Measurements from ENCODE around the gene SLC47A2. TPM values are rescaled to one million over a fixed set of nuclear protein-coding genes. Genes with fewer than 3 reads are reported as not detected.
"Not testable (repeated sequence)": the region's sequence is repeated elsewhere in the genome, so short reads cannot be mapped to it uniquely, and the experiment has no call there.

The SLC47A2 gene
- total RNA-seq, 2 donors from 2014 or later, result not detected

DNA sequence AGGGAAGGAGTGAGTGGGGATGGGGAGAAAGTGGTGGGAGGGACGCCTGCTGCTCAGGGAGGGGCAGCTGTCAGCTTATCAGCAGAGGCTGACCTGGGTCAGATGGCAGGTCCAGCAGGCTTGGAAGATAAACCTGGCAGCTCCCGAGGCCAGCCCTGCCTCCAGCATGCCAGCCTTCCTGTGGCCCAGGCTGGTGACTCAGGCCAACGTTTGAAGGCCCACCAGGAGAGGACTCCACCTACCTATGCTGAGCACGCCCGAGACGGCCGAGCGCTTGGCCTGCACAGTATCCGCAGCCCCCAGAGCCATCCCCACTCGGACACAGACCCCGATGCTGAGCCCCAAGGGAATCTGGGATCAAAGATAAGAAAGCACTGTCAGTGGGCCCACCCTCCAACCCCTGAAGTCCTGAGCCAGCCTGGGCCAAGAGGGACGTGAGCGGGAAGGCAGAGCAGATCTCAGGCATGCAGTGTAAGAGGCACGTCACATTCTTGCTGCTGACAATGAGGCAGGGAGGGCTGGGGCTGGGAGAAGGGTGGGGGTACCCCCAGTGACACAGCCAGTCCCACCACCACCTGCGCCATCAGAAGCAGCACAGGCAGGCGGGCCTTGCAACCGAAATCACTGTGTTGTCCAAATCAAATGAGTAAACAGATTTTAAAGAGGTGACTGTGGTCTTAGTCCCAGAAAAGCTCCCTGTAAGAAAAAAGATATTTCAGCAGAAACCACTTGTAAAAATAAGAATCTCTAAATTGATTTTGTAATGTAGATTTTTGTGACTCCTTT is 12.4 kb downstream of the SLC47A2 start:
- DNase-seq (no peak), ATAC-seq (no peak)
- Mint-ChIP-seq H3K36me3 (ENCODE audit: low read depth) (no peaks in the 10 kb centered on the region), H3K4me1 (no peaks in the 10 kb centered on the region), H3K4me3 (no peak overlapping the region), H3K27ac (no peak overlapping the region), H3K27me3 (no peaks in the 10 kb centered on the region)
- H3K9me3 ChIP-seq (ENCODE audit: control insufficient read depth, low read length, poor library complexity, severe bottlenecking), result no peaks in the 10 kb centered on the region

DNA sequence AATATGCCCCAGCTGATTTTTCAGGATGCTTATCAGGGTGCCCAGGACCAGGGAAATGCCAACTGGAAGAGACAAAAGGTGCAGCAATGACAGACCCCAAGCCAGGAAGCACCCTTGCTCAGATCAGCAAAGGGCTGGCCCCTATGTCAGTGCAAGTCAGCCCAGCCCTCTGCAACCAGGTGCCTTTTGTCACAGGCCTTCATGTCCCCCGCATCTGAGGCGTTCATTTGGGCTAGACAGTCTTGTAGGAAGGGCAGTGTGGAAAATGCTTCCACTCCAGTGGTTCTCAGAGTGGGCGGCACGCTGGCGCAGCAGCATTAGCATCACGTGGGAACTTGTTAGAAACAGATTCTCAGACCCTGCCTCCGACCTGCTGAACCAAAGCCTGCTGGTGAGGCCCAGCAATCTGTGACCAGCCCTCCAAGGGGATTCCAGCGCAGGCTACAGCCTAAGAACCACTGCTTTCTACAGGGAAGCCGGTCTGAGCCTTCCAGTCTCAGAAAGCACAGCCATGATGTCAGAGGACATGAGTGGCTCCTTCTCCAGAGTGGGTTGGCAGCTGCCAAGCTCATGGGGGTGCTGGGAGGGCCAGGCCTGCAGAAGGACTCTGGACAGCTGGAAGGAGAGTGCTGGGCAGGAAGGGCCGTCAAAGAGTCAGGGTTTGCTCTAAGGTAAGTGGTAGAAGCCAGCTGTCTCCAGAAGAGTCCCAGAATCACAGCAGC is 13.1 kb downstream of the SLC47A2 start:
- no peak for ATAC-seq
- DNase-seq, result no peak
- no peak overlapping the region for H3K4me3 Mint-ChIP-seq
- H3K27me3 Mint-ChIP-seq, result no peaks in the 10 kb centered on the region
- no peaks in the 10 kb centered on the region for H3K9me3 ChIP-seq (ENCODE audit: control insufficient read depth, low read length, poor library complexity, severe bottlenecking)
- no peaks in the 10 kb centered on the region for H3K36me3 Mint-ChIP-seq (ENCODE audit: low read depth)
- H3K4me1 Mint-ChIP-seq, result no peaks in the 10 kb centered on the region
- no peak overlapping the region for H3K27ac Mint-ChIP-seq

DNA sequence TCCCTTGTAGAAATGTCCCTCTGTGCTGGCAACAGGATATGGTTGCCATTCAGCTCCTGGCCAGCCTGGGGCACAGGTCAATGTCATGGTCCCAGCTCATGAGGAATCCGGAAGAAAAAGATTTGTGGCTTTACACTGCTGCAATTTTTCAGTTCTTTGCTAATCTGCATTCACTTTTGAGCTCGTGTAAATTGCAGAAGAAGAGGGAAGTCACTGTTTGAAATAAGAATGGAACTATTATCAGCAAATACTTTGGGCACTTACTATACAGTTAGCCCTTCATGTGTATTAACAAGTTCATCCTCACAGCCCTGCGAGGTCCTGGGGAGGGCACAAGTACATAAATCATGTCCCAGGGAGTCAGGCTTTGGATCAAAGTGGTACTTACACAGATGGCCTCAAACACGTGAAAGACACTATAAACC is 14.2 kb downstream of the SLC47A2 start:
- H3K27me3 Mint-ChIP-seq, result no peaks in the 10 kb centered on the region
- H3K9me3 ChIP-seq (ENCODE audit: control insufficient read depth, low read length, poor library complexity, severe bottlenecking), result no peaks in the 10 kb centered on the region
- ATAC-seq (no peak), DNase-seq (no peak)
- H3K4me1 Mint-ChIP-seq, result no peaks in the 10 kb centered on the region
- H3K27ac Mint-ChIP-seq, result peak overlapping the region; percentile 29
- no peak overlapping the region for H3K4me3 Mint-ChIP-seq
- no peaks in the 10 kb centered on the region for H3K36me3 Mint-ChIP-seq (ENCODE audit: low read depth)

DNA sequence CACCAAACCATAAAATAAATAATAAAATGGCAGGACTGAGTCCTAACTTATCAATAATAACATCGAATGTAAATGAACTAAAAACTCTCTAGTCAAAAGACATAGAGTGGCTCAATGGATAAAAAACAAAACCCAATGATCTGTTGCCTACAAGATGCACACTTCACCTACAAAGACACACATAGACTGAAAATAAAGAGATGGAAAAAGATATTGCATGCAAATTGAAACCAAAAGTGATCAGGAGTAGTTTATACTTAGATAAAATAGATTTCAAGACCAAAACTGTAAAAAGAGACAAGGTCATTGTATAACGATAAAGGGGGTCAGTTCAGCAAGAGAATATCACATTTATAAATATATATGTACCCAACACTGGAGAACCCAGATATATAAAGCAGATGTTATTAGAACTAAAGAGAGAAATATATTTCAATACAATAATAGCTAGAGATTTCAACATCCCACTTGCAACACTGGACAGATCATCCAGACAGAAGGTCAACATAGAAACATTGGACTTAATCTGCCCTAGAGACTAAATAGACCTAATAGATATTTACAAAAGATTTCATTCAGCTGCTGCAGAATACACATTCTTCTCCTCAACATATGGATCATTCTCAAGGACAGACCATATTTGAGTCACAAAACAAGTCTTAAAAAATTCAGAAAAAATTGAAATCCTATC is 29.8 kb downstream of the SLC47A2 start:
- Mint-ChIP-seq H3K36me3 (ENCODE audit: low read depth) (no peaks in the 10 kb centered on the region), H3K27me3 (peaks cover 4% of the 10 kb centered on the region), H3K4me1 (no peaks in the 10 kb centered on the region), H3K27ac (no peak overlapping the region), H3K4me3 (no peak overlapping the region)
- ATAC-seq (no peak), DNase-seq (no peak)
- H3K9me3 ChIP-seq (ENCODE audit: control insufficient read depth, low read length, poor library complexity, severe bottlenecking), result no peaks in the 10 kb centered on the region

DNA sequence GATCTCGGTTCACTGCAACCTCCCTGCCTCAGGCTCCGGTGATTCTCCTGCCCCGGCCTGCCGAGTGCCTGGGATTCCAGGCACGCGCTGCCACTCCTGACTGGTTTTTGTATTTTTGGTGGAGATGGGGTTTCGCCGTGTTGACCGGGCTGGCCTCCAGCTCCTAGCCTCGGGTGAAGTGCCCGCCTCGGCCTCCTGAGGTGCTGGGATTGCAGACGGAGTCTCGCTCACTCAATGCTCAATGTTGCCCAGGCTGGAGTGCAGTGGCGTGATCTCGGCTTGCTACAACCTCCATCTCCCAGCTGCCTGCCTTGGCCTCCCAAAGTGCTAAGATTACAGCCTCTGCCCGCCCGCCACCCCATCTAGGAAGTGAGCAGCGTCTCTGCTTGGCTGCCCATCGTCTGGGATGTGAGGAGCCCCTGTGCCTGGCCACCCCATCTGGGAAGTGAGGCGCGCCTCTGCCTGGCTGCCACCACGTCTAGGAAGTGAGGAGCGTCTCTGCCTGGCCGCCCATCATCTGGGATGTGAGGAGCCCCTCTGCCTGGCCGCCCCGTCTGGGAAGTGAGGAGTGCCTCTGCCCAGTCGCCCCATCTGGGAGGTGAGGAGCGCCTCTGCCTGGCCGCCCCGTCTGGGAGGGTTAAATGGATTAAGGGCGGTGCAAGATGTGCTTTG is 31.3 kb downstream of the SLC47A2 start:
- not testable (repeated sequence) for ATAC-seq

DNA sequence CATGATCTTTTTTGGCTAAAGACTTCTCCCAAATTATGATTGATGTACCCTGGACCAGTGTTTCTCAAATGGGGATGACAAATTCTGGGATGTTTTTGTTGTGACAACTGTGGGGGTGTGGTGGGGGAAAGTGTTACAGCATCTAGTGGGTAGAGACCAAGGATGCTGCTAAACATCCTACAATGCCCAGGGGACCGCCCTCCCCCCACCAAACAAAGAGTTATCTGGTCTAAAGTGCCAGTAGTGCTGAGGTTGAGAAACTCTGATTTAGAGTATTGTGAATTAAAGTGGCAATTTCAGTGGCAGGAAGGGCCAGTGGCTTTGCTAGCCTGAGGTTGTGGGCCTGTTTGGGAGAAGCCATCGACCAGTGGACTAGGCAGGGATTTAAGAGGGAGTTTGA is 33.3 kb downstream of the SLC47A2 start:
- H3K9me3 ChIP-seq (ENCODE audit: control insufficient read depth, low read length, poor library complexity, severe bottlenecking), result no peaks in the 10 kb centered on the region
- Mint-ChIP-seq H3K4me3 (no peak overlapping the region), H3K4me1 (peaks cover 2% of the 10 kb centered on the region), H3K36me3 (ENCODE audit: low read depth) (no peaks in the 10 kb centered on the region), H3K27ac (no peak overlapping the region), H3K27me3 (peaks cover 4% of the 10 kb centered on the region)
- ATAC-seq (no peak), DNase-seq (no peak)

More for the DNA sequence above, 31.3 kb downstream of the SLC47A2 start:
- not testable (repeated sequence) for DNase-seq; H3K4me1 Mint-ChIP-seq; H3K36me3 Mint-ChIP-seq (ENCODE audit: low read depth); H3K9me3 ChIP-seq (ENCODE audit: control insufficient read depth, low read length, poor library complexity, severe bottlenecking); H3K27me3 Mint-ChIP-seq; H3K4me3 Mint-ChIP-seq; H3K27ac Mint-ChIP-seq

DNA sequence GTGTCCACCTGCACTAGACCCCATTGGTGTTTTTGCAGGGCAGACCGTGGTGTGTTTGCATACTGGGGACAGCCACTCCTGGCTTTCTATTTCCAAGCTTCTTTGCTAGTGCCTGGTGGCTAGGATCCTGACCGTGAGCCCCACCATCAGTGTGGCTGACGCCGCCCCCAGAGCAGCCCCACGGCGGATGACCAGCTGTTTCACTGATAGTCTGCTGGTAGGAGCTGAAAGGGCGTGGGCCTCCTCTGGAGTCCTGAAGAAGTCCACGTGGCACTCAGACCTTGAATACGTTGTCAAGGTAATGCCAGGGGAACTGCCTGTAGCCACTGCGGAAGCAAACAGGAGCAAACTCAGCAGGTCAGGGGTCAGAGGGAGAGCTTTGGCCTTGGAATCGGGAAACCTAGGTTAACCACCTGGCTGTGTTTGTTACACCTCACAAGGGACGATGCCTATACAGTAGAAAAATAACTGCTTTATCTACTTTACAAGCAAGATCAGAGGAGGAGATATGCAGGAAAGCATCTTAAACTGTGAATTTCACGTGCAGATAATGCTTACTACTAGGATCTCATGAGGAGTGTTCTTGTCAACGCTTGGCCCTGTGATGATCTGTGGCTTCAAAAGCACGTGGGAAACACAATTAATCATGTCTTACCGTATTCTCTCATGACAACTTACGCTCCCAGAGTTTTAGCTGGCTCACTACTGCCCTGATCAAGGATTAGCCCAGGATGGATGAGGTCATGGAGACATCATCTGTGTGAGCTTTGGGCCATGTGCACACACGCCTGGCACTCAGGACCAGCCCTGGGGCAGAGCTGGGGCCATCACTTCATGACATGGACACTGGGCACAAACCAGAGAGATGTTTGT is 37.6 kb downstream of the SLC47A2 start:
- Mint-ChIP-seq H3K27me3 (peaks cover 4% of the 10 kb centered on the region), H3K4me3 (no peak overlapping the region), H3K36me3 (ENCODE audit: low read depth) (peaks cover 2% of the 10 kb centered on the region), H3K27ac (peak overlapping the region; percentile 21), H3K4me1 (peaks cover 2% of the 10 kb centered on the region)
- ATAC-seq (no peak), DNase-seq (no peak)
- no peaks in the 10 kb centered on the region for H3K9me3 ChIP-seq (ENCODE audit: control insufficient read depth, low read length, poor library complexity, severe bottlenecking)

DNA sequence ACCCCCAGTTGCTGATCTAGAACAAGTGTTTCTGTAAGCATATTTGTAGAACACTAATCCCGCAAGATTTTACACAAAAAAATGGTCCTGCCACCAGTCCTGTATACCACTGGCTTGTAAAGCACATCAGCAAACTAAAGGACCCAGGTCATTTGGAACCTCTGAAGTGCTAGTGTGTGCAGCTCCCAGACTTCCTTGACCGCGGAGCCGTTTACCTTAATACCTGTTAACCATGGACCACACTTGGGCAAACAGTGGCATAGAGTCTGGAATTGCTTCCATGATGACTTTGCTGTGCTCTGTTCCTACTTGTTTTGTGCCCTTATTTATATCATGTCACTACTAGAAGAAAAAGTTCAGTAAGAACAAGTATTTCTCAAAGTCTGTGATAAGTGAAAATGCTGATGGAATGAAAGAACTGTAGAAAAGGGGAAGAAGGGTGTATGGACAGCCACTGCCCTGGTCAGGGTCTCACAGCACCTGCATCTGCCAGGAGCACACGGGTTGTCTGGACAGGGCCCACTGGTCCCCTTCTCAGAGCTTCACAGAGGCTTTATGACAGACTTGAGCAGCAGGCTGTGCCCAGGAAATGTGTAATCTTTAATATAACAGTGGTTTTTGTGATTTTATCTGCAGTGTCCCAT is 38.5 kb downstream of the SLC47A2 start:
- DNase-seq, result no peak
- Mint-ChIP-seq H3K27ac (peak overlapping the region; percentile 21), H3K4me1 (peaks cover 2% of the 10 kb centered on the region), H3K36me3 (ENCODE audit: low read depth) (peaks cover 2% of the 10 kb centered on the region), H3K27me3 (peaks cover under 1% of the 10 kb centered on the region), H3K4me3 (no peak overlapping the region)
- H3K9me3 ChIP-seq (ENCODE audit: control insufficient read depth, low read length, poor library complexity, severe bottlenecking), result no peaks in the 10 kb centered on the region
- no peak for ATAC-seq

DNA sequence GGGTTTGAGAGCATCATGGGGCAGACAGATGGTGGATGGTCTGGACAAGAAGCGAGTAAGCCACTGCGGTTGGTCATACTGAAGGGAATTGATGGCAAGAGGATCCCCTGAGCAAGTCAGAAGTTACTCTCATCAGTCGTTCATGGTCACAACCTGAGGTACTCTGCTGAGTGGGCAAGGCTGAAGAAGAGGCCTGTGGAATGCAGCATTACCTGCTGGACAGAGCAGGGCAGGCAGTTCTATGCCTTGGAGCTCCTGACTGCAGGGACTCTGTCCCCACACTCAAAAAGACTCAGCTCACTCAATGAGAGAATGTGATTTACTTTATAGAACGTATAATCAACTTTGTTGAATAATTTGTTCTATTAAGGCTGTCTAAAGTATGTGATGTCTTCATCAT is 39.5 kb downstream of the SLC47A2 start:
- no peaks in the 10 kb centered on the region for H3K9me3 ChIP-seq (ENCODE audit: control insufficient read depth, low read length, poor library complexity, severe bottlenecking)
- ATAC-seq, result no peak
- Mint-ChIP-seq H3K27ac (no peak overlapping the region), H3K36me3 (ENCODE audit: low read depth) (peaks cover 8% of the 10 kb centered on the region), H3K27me3 (no peaks in the 10 kb centered on the region), H3K4me1 (peaks cover 2% of the 10 kb centered on the region), H3K4me3 (no peak overlapping the region)
- no peak for DNase-seq

DNA sequence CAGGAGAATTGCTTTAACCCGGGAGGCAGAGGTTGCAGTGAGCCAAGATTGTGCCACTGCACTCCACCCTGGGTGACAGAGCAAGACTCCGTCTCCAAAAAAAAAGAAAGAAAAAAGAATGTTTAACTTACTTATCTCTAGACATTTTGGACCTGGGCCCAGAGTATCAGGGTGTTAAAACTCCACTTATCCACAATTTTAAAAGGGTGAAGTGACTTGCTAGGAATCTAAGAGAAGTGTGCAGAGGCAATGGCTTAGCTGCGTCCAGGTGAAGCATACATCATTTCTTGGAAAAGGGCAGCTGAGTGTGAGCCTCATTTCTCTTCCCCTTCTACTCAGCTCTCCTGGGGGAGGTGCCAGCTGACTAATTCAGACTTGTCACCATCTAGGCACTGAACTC is 42.8 kb downstream of the SLC47A2 start:
- ATAC-seq, result no peak
- H3K36me3 Mint-ChIP-seq (ENCODE audit: low read depth), result peaks cover 11% of the 10 kb centered on the region

DNA sequence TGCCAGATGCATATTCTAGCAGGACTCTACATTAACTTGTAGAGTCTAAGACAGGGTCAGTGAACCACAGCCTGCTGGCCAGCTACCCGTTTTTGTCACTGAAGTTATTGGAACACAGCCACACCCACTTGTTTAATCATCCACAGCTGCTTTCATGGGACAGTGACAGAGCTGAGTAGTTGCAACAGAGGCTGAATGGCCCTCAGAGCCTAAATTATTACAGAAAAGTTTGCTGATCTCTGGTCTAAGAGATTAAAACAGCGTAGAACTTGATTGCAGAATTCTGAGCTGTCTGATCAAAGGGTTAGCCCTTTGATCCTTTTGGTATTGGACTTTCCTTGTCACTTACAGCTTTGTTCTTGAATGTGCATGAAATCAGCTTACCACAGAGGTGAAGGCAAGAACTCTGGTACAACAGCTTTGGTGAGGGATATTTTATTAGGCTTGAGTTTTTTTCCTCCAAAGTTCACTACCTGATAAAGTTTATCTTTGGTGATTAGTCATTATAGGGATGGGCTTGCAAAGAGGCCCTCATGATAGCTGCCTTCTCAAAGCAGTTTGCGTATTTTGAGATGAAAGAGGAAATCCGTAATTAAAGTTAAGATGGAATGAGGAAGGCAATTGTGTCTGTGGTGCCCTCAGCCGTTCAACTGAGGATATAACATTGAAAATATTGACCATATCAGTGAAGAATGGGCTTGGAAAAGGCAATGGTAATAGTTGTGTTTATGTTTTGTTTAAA is 44.2 kb downstream of the SLC47A2 start:
- Mint-ChIP-seq H3K4me1 (no peaks in the 10 kb centered on the region), H3K36me3 (ENCODE audit: low read depth) (peaks cover 11% of the 10 kb centered on the region), H3K4me3 (no peak overlapping the region), H3K27ac (no peak overlapping the region), H3K27me3 (no peaks in the 10 kb centered on the region)
- ATAC-seq (no peak), DNase-seq (no peak)
- no peaks in the 10 kb centered on the region for H3K9me3 ChIP-seq (ENCODE audit: control insufficient read depth, low read length, poor library complexity, severe bottlenecking)

More for the DNA sequence above, 42.8 kb downstream of the SLC47A2 start:
- H3K27ac Mint-ChIP-seq, result no peak overlapping the region
- no peaks in the 10 kb centered on the region for H3K9me3 ChIP-seq (ENCODE audit: control insufficient read depth, low read length, poor library complexity, severe bottlenecking)
- no peak for DNase-seq
- no peak overlapping the region for H3K4me3 Mint-ChIP-seq
- H3K27me3 Mint-ChIP-seq, result no peaks in the 10 kb centered on the region
- H3K4me1 Mint-ChIP-seq, result no peaks in the 10 kb centered on the region
